Tibial nerve (tissue), 4 donors: ENCODE results near the gene NCL.

Experiments
- CTCF ChIP-seq, 5 experiments: fragments of 200-600 bp in 3 of 5; fragments of 450-650 bp in 2 of 5; sonication (generic) in 3 of 5; IDR thresholded peaks; one replicate each; pipeline ENCODE4 v1.5.1; 2016 to 2019; ENCODE audit warnings: antibody characterized with exemption in 5 of 5, mild to moderate bottlenecking in 3 of 5, moderate library complexity in 2 of 5
- EP300 ChIP-seq, 2 donors: sonication (generic); formaldehyde crosslinking; IDR thresholded peaks; one replicate each; pipeline ENCODE4 v1.6.1; 2017; ENCODE audit warnings: antibody characterized with exemption in 2 of 2, mild to moderate bottlenecking in 1 of 2
- POLR2A ChIP-seq, 2 donors: fragments of 450-650 bp; IDR thresholded peaks; one replicate each; pipeline ENCODE4 v1.6.1; 2017; ENCODE audit warnings: antibody characterized with exemption in 2 of 2, mild to moderate bottlenecking in 2 of 2, moderate library complexity in 2 of 2

DNA sequence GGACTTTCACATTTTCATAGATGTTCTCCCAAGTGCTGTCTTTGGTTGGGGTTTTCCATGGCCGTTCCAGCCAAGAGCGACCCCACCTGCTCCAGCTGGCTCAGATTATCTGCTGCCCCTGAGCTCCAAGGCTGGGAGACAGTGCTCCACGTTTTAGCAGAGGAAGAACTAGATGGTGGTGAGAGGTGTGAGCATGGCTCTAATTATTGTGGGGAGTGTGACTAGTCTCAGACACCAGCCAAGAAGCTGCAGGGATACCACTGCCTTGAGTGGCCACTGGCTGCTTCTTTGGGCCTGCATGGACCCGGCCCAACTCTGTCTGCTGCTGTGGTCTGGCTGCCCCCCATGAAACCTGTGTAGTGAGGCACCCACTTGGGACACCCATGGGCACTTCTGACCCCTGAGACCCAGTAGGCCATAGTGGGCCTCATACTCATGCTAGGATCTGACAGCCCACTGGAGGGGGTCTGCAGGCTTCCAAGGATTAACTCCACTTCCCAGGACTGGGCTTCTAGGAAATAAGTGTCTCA is 2.8 kb upstream of the NCL start:
- TF ChIP-seq CTCF (IDR thresholded peaks at IDR 0.05) (no peak), POLR2A (IDR thresholded peaks at IDR 0.05) (no peak), EP300 (IDR thresholded peaks at IDR 0.05) (no peak)
